ENCODE measurements around the gene KDM3A. TPM values are rescaled to one million over a fixed set of nuclear protein-coding genes. Genes with fewer than 3 reads are reported as not detected.

KDM3A gene
- total RNA-seq, 1 experiment from 2014 or later = 52.6 TPM

DNA sequence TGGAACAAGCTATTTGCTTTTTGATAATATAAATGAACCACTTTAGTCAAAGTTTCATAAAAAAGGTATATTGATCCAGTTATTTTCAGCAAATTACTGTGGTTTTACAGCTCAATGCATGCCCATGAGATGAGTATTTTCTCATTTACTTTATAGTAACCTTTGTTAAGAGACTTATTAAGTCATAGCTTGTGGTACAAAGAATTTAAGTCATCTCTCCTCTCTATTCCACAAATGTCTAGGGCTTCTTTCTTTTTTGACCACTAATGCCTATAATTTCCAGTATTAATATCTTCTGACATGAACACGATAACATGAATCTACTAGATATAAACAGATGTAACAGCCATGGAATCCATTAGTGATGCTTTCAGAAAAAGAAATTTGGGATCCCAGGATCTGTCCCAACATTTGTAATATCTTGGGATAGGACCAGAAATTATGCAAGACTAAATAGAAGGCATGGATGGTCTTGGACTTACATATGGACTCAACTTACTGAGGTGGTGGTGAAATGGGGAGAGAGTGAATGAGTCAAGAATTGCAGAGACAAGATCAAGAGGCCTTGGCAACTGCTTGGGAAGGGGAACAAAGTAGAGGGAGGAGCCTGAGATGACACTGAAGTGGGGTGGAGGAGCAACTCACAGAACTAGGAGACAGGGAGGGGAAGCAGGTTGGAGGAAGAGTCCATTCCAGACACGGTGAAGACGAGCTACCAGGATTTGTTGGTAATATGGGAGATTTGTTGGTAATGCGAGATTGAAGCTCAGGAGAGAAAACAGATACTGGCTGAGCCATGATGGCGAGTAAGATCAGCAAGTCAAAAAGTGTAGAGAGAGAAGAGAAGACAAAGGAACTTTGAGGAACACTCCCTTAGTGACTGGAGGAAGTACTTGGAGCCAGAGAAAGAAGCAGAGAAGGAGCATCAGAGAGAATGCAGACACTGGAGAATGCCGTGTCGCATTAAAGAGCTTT lies 42.4 kb upstream of the KDM3A start:
- Histone ChIP-seq H3K79me2 (ENCODE audit: insufficient read depth, low read length) (no peaks in the 10 kb centered on the region), H3K9me3 (ENCODE audit: control insufficient read depth in 1 of 2, insufficient read depth in 1 of 2, low read depth in 1 of 2, low read length in 2 of 2) (no peaks in the 10 kb centered on the region), H3K4me1 (ENCODE audit: control insufficient read depth in 1 of 2, insufficient read depth in 2 of 2, low read length in 2 of 2) (peaks cover 3 to 4% of the 10 kb centered on the region in 2 experiments; a peak in 3 of 4 replicates), H3K4me3 (replicated peaks in 1 of 2; ENCODE audit: low read depth in 1 of 2, low read length in 2 of 2) (no peak overlapping the region), H4K20me1 (ENCODE audit: insufficient read depth) (no peaks in the 10 kb centered on the region), H3K4me2 (ENCODE audit: low read length) (no peak overlapping the region), H3K9ac (ENCODE audit: low read length) (no peak overlapping the region), H2AFZ (ENCODE audit: low read depth, low read length, poor library complexity, severe bottlenecking) (no peak overlapping the region), H3K27ac (ENCODE audit: low read depth, low read length) (no peak overlapping the region), H3K36me3 (ENCODE audit: control insufficient read depth in 1 of 2, insufficient read depth in 2 of 2, low read length in 2 of 2) (no peaks in the 10 kb centered on the region), H3K9me2 (ENCODE audit: insufficient read depth) (0 out of 2 replicates have a peak, but pooled peaks cover 7% of the 10 kb centered on the region), H3K27me3 (ENCODE audit: insufficient read depth, low read length) (no peaks in the 10 kb centered on the region)
- no TSS peak for BruUV-seq (replicated peaks)
- DNase-seq (ENCODE audit: low read depth, low spot score) (no peak), ATAC-seq (no peak)
- RAD21 ChIA-PET (ENCODE audit: low non-redundant PET in 1 of 2, low total read pairs in 2 of 2, uncharacterized antibody in 2 of 2, unreplicated experiment in 2 of 2) = no interaction called here
- intact Hi-C loops (cut with micrococcal nuclease) = no loop called here
- CTCF ChIA-PET = no interaction called here
- no peak for TF ChIP-seq ZNF274 (IDR thresholded peaks at IDR 0.05; ENCODE audit: low read depth, low read length)
- no peak for TF ChIP-seq POLR2A (IDR thresholded peaks at IDR 0.05; ENCODE audit: borderline replicate concordance, extremely low read depth, insufficient read depth, insufficient read length)
- TF ChIP-seq, protein P1, sequence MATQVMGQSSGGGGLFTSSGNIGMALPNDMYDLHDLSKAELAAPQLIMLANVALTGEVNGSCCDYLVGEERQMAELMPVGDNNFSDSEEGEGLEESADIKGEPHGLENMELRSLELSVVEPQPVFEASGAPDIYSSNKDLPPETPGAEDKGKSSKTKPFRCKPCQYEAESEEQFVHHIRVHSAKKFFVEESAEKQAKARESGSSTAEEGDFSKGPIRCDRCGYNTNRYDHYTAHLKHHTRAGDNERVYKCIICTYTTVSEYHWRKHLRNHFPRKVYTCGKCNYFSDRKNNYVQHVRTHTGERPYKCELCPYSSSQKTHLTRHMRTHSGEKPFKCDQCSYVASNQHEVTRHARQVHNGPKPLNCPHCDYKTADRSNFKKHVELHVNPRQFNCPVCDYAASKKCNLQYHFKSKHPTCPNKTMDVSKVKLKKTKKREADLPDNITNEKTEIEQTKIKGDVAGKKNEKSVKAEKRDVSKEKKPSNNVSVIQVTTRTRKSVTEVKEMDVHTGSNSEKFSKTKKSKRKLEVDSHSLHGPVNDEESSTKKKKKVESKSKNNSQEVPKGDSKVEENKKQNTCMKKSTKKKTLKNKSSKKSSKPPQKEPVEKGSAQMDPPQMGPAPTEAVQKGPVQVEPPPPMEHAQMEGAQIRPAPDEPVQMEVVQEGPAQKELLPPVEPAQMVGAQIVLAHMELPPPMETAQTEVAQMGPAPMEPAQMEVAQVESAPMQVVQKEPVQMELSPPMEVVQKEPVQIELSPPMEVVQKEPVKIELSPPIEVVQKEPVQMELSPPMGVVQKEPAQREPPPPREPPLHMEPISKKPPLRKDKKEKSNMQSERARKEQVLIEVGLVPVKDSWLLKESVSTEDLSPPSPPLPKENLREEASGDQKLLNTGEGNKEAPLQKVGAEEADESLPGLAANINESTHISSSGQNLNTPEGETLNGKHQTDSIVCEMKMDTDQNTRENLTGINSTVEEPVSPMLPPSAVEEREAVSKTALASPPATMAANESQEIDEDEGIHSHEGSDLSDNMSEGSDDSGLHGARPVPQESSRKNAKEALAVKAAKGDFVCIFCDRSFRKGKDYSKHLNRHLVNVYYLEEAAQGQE (IDR thresholded peaks at IDR 0.05; ENCODE audit: low read depth) = no peak
- POLR2A ChIA-PET = interaction anchor here (1.6 kb wide), 1 partner anchor 164 kb away, joined by 3 read pairs; no protein-coding TSS in a partner anchor
